HG03103 (cell line): ENCODE measurements around the gene FRK.
"Not testable (repeated sequence)": the region's sequence is repeated elsewhere in the genome, so short reads cannot be mapped to it uniquely, and the experiment has no call there.

Experiments
- ATAC-seq: cut with Tn5 transposase; IDR thresholded peaks from one replicate; pipeline ENCODE4 v1.9.1; 2021; ENCODE audit warnings: low read depth; ENCODE audit not compliant: unreplicated experiment

The FRK gene

DNA sequence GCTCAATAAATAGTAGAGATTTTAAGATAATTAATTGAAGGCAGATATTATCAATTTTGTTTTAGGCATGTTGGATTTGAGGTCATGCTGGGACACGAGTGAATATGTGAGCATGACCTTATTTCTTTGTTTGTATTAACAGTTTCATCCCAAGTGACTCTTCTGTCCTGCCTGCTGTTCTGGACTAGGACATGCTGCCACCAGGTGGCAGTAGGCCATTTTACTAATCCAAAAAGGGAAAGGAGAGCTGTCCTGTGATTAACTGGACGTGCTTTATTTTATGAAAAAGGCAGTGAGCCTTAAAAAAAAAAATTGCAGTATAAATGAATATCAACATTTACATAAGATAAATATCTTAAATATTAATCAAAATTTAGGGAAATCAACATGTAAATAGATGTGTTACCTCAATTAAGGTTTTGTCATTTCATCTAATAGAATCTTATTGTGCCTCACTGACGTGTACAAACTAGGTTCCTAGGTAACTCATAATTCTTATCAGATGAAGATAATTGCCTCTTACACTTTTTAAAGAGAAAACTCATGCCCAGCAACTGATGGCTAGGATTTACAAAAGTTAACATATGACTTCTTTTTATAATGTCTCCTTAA is 49.8 kb downstream of the FRK start:
- no peak for ATAC-seq

DNA sequence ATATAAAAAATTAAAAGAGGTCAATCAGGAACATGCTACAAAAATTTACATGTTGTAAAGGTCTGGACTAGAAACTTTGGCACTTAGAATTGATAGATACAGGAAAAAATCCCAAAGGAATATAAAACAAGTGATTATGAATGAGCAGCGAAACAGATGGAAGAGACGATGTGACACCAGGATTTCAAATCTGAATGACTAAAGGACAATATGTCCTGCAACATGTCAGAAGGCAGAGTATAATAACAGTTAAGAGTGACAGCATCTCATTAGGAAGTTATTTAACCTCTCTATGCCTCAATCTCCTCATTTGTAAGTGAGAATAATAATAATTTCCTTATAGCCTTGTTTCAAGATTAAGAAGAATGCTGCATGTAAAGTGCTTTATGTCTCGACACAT is 50.3 kb downstream of the FRK start:
- no peak for ATAC-seq

DNA sequence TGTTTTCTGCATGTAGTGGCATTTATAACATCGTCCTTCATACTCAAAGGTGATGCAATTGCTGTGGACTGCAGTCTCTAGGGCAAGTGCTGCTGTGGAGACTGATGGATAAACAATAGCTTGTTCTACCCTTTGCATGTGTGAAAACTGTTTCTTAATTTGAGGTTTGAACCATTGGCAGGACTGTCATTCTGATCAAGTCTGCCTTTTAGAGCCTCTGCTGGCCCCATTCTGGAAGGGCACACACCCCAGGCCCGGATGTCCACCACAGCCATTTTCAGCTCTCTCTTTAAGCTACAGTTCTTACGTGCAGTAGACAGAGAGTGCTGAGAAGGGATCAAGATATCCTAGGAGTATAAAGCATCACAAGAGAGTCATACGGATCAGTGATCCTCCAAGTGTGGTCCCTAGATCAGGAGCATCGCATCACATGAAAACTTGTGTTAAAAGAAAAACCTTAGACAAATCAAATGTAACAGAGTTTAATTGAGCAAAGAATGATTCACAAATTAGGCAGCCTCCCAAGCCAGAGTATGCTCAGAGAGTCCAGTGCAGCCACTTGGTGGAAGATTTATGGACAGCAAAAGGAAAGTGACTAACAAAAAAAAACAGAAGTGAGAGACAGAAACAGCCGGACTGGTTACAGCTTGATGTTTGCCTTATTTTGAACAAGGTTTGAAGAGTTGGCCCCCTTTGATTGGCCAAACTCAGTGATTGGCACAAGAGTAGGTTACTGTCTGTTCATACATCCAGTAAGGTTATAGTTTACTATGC is 52.0 kb downstream of the FRK start:
- peak; percentile 51 for ATAC-seq

DNA sequence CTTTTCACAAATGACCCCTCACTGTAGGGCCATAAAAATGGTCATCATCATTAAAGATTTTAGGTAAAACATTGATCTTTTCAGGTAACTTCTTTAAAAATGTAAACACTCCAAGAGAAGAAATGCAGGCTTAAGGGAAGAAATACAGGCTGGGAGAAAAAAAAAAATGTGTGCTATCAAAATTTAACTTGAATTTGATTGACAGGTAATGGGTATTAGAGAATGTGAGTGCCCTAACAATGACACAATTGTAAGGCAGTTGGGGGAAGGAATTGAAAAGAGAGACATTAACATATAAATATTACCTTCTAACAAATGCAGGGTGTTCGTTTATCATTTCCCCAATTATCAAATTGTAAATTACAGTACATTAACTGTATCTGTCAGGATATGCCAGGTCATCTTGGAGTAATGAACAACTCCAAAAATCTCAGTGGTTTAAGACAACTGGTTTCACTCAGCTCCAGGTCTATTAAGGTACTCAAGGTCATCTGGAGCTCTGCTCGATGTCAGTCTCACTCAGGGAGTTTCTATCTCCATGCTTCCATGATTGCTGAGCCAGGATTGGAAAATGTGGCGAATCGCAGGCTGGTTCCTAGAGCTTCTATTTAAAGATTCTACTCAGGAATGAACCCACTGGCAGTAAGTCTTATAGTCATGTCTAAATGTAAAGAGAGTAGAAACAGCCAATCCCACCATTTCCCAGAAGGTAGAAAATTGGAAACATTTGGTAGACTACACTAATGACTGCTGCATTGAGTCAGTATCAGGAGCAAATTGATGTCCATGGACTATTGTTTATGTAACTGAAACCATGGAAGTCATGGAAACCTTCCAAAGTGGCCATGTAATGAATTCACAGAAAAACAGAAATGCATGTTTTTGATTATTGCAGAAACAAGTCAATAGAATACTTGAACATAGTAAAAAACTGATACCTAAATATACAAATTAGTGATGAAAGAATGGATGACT is 55.6 kb downstream of the FRK start:
- no peak for ATAC-seq

DNA sequence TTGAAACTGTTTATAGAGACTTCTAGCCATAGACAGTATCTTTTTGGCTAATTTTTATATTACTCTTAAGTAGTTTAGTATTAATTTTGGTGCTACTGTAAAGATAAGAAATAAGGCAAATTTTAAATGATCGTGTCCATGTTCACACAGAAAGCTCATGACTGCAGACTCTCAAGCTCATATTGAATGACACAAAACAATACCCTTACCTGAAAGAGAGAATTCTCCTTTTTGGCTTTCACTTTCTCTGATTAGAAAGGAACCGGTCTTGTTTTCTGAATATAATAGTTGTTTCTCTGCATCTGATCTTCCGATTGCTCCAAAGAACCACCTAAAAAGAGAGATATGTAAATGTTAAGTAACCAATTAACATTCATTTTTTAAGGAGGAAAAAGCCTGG is 57.0 kb downstream of the FRK start:
- peak; percentile 81 for ATAC-seq

DNA sequence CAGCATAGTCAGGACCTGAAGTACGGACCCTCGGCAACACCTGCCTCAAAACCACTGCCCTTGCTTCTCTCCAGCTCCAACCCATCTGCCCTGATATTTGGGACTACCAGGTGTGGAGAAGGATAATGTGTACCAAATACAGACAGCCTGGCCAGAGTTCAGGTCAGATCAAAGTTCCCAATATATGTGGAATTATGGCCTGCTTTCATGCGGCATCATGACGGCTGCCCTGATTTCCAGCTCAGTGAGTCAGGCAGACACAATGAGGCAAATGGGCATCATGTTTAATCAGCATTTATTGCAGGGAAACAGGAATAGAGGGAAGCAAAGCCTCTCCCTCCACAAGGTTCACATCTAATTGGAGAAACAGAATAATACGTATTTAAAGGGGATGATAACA is 57.9 kb downstream of the FRK start:
- ATAC-seq: no peak

DNA sequence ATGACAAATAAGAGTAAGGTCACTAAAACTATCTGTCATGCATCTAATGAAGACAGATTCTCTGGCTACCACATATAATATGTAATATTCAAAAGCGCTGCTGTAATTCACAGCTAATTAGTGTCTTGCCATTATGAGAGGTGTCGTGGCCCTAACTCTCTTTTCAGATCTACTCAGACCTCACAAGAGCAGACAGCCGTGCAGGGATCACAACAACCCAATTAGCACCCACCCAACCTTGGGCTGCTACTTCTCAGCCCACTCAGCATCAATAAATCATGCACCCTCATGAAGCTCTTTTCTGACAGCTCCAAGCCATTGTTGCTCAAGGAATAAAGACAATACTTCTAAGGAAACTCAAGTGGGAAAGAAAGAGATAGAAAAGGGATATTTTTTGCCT is 61.5 kb downstream of the FRK start:
- ATAC-seq: no peak

DNA sequence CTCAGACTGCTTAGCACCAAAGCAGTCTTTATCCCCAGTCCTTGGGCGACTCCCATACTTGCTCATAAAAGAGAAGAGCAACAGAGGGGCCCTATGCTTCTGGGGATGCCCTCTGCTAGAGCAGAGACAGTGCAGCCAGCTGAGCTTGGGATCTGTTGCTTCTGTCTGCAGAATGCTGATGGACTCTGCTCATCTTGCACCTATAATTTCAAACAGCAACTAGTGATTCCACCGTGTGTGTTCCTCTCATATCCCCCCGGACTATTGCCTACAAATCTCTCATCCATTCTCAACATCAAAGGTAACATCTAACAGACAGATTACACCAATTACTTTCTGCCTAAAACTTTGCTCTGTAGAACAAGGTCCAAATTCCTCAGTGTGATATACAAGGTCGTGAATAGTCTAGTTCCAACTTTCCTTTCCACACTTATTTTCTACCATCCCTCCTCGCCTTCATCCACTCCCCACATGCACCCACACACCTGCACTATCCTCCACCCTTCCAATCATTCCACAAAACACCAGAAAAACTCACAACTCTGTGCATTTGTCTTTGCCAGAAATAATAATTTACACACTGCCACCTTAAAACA is 62.6 kb downstream of the FRK start:
- ATAC-seq: no peak

DNA sequence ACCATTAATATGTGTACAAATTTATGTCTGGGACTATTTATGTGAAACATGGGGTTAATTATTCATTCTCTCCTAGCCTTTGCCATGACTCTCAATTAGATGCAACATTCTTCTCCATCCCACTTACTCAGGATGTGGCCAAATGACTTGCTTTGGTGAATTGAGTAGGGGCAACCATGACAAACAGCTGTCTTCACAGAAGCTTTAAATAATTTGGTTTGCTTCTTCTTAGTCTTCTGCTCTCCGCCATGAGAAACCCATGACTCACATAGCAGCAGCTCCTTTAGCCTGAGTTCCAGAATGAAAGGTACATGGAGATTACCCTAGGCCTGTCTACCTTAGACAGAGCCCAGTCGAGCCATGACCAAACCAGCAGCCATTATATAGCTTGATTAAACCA is 74.7 kb downstream of the FRK start:
- no peak for ATAC-seq

DNA sequence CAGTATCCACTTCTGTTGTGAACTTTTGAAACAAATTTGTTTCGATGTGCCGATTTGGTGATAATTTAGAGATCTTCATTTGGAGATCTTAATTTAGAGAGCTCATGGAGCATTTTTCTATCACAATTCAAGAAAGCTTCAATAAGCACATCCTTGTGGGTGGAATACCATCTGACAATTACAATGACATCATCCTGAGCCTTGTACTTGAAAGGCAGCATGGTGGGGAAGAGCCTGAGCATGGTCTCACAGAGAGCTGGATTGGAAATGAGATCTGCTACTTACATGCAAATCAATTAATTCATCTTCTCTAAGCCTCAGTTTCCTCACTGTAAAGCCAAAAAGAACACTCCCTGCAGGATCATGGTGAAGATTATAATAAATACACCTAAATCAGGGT is 75.9 kb downstream of the FRK start:
- ATAC-seq: no peak

DNA sequence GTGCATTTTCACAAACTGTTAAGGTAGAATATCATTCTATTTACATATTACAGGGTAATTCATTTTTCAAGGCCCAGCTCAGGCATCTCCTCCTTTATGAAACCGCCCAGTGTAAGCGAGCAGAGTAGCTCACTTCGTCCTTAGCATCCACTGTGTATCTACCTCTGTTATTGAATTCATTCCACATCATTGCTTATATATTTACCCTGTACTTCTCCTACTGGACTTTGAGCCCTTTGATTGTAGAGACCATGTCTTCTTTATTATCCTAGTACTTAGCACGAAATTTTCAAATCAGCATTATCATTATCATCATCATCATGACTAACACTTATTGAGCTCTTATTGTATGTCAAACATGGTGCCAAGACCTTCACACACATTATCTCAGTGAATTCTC is 76.7 kb downstream of the FRK start:
- ATAC-seq: no peak

DNA sequence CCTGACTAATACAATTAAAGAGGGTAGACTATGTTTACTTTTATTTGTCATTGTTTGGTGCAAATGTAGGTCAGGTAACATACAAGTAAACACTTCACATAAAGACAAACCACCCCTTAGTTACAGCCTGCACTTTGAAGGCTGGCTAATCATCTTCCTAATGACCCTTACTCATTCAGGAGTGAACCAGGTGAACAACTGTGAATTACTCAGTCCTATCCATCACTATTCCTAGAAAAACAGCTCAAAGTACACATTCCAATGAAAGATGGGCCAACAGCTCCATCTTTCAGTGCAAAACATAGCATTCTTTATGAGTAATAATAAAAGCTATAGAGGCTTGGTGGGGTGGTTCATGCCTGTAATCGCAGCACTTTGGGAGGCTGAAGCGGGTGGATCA is 78.2 kb downstream of the FRK start:
- ATAC-seq: no peak

DNA sequence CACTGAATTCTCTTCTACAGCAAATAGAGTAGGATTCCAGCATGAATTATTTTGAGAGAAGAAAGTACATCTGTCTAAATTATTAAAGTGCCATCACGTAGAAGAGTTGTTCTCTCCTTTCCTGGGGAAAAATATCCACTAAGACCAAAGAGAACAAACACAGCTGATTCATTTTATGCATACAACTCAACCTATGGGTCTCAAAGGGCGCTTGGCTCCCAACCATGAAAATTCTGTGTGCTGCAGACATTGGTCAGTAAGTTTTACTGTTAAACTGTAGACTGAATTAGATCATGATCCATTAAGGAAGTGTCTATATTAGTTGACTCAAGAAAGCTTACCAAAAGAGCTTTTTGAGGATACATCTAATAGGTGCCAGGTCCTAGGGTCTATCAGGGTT is 83.5 kb downstream of the FRK start:
- ATAC-seq: no peak

DNA sequence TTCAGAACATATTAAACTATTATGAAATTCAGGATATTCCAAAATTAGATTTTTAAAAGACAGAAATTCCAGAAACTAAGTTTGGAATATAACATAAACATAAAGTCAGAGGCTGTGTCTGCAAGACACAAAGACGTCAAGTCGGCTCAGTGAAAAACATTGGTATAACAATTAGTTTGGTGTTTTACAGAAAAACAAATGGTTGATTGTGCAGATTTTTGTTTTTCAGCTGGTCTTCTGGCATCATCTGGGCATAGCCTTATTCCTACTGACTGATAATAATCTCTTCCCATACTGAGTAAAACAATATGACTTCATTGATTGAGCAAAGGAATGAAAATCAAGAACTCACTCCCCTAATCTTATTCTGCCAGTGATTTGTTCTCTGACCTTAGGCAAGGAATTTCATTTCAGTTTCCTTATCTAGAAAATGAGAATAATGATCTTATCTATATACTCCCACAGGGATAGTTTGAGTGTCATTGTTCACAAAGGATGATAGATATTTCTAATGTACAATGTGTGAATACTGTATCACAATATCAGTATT is 84.3 kb downstream of the FRK start:
- ATAC-seq: no peak

DNA sequence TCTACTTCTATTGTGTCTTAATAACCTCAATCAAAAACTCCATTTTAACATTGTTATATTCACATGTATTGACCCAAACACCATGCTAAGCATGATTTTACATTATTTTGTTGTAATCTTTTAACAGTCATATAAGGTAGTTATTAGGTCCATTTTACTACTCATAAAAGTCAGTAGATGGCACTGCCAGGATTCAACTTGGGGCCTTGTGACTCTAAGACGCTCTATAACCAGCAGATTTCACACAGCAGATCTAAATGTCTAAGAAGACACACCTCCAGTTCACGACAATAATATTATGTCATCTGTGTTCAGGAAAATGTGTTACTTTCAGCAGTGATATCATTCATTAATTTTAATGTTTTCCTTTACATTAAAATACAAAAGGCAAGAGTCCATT is 88.0 kb downstream of the FRK start:
- ATAC-seq: no peak

DNA sequence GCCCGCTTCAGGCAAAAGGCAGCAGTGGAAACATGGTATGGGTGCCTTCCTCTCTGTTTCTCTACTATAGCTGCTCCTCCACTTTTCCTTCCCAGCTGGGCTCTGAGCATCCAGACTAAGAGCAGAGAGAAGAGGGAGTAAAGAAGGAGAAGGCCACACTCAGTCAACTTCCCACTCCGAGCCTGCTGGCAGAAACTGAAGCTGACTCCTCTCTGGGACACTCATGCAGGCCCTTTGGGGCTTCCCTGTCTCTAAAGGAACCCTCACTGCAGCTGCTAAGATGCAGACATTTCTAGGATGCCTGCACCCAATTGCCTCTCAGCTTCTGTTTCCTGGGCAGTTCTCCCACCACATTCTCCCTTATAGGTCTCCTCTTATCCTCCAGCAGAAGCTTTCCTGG is 88.9 kb downstream of the FRK start:
- no peak for ATAC-seq

DNA sequence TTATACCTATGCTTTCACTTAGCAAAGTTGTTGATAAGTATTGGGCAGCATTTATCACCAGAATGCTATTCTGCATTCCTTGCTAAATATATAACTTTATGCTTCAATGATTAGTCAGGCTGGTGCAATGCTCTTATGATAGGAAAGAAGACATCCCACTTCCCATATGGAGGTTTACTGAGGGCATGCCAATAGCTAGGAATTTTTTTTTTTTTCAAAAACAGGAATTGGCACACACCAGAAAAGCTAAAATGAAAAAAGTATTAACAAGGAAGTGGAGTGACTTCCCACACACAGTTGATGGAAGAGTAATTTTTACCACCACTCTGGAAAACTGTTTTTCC is 90.8 kb downstream of the FRK start:
- ATAC-seq: no peak

DNA sequence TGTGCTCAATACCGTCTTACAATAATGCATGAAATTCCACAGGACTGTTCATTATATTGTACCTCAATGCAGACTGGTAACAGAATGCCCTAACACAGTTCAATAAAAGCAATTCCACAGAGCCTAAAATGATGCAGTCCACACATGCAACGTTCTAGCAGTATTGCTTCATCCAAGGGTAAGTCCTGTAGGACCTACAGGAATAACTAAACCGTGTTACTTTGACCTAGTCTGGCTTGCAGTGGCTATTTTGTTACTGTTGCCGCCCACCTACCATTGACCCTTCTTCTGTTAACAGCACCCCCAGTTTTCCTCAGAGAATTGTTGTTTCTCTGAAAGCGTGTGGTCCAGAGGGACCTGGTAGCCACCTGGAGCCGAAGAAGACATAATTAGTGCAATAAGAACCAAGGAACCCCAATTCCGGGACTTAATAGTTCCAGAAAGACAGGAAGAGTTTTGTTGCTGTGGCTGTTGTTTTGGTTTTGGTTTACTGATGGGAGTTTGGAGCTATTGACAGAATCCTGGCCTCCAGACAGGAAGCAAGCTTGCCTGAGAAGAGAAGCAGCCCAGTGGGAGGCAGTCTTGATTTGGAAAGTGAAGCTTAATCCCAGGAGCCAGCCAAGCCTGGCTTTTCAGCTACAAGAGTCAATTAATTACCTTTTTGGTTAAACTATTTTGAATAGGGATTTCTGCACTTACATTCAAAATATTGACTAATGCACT is 91.3 kb downstream of the FRK start:
- no peak for ATAC-seq

DNA sequence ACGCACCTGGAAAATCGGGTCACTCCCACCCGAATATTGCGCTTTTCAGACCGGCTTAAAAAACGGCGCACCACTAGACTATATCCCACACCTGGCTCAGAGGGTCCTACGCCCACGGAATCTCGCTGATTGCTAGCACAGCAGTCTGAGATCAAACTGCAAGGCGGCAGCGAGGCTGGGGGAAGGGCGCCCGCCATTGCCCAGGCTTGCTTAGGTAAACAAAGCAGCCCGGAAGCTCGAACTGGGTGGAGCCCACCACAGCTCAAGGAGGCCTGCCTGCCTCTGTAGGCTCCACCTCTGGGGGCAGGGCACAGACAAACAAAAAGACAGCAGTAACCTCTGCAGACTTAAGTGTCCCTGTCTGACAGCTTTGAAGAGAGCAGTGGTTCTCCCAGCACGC is 100.4 kb downstream of the FRK start:
- ATAC-seq: not testable (repeated sequence)

DNA sequence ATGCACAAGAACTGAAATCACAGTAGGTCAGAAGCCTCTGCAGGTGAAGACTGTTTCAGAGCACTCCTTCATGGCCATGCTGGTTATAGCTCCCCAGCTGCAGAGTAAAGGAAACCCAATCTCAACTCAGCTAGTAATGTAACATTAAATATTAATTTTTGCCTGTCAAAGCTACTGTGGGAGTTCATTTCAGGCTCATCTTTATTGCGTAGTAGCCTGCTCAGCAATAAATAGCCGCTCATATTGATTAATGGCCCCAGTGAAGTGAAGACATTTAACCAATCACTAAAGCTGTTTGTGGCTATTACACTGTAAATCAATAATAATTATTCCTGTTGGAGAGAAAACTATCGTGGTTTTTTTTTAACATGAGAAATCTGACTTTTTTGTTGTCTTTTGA is 101.7 kb downstream of the FRK start:
- ATAC-seq: no peak
